WERI-Rb-1 (cell line): ENCODE results near the gene FOXN3.

Experiments used
- DNase-seq: peaks from one replicate; pipeline ENCODE4 v3.0.0-alpha.2; 2020
- H3K27ac ChIP-seq: fragments of 250-450 bp; sonication (Bioruptor Pico); 2 replicates; pipeline ENCODE4 v1.5.1; 2020; ENCODE audit warnings: mild to moderate bottlenecking, moderate library complexity
- H3K27me3 ChIP-seq: fragments of 250-450 bp; sonication (Bioruptor Pico); 2 replicates; pipeline ENCODE4 v1.5.1; 2021; ENCODE audit warnings: mild to moderate bottlenecking, low read depth, moderate library complexity; ENCODE audit not compliant: insufficient read depth, severe bottlenecking
- H3K36me3 ChIP-seq: fragments of 250-450 bp; sonication (Bioruptor Pico); 2 replicates; pipeline ENCODE4 v1.5.1; 2020; ENCODE audit warnings: mild to moderate bottlenecking, moderate library complexity
- H3K4me3 ChIP-seq: 2 replicates; pipeline ENCODE4 v1.5.1; 2011; ENCODE audit warnings: low read depth, mild to moderate bottlenecking, control low read depth, low read length
- H3K9me3 ChIP-seq: fragments of 250-450 bp; sonication (Bioruptor Pico); 2 replicates; pipeline ENCODE4 v1.5.1; 2021; ENCODE audit warnings: mild to moderate bottlenecking, moderate library complexity; ENCODE audit not compliant: severe bottlenecking
- CTCF ChIP-seq: IDR thresholded peaks from 2 replicates; pipeline ENCODE4 v1.5.1; 2011; ENCODE audit warnings: low read depth, mild to moderate bottlenecking, control low read depth, inconsistent platforms, low read length

Gene FOXN3

DNA sequence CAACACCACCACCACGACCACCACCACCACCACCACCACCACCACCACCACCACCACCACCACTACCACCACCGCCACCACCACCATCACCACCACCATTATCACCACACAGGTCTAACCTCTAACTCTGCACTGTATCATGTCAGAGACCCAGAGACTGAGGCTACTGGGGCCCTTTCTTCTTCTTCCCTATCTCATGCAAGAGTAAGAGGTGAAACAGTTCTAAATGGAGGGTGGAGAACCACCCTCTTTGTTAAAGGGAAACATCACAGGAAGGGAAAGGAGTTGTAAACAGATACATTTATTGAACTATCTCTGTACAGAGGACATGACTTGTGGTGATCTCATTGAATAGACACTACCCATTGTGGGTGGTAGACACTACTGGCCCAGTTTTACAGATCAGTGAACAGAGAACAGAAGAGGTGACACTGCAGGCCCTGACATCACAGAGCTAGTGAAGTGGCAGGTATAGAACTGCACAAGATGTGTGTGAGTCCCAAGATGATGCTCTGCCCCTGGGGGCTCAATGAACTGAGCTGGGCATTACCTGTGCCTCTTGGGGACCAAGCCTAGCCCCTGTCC is 91.6 kb downstream of the FOXN3 start:
- Histone ChIP-seq H3K4me3 (no peak overlapping the region), H3K27me3 (no peaks in the 10 kb centered on the region), H3K36me3 (no peaks in the 10 kb centered on the region), H3K27ac (no peak overlapping the region), H3K9me3 (no peaks in the 10 kb centered on the region)
- no peak for TF ChIP-seq CTCF
- DNase-seq = no peak

DNA sequence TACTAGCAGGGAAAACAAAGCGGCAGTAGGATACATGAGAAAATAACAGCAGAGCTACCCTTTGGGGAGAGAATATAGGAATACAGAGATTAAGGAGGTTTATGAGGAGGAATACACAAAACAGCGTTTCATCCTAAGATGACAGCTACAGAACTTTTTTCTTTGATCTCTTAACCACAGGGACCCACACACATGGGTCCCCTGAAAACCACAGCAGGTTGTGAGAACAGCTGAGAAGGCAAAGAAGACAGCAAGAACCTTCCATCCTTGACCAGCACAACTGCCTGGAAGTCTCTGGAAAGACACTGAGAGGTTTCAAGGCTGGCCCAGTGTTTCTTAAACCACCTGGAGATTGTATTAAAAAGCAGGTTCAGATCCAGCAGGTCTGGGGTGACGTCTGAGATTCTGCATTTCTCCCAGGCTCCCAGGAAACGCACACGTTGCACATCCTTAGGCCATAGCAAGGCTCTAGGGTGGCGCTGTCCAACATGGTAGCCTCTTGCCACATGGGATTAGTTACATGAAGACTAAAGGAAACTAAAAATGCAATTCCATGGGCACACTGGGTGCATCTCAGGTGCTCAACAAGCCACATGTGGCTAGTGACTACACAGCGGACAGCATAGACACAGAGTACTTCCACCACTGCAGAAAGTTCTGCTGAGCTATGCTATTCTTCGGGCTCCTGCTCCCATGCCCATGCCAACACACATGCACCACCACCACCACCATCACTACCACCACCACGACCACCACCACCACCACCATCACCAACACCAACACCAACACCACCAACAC is 92.3 kb downstream of the FOXN3 start:
- Histone ChIP-seq H3K27ac (no peak overlapping the region), H3K4me3 (no peak overlapping the region), H3K27me3 (no peaks in the 10 kb centered on the region), H3K9me3 (no peaks in the 10 kb centered on the region), H3K36me3 (no peaks in the 10 kb centered on the region)
- no peak for DNase-seq
- TF ChIP-seq CTCF = no peak

- Histone ChIP-seq H3K4me3 (no peak overlapping the region), H3K27me3 (no peaks in the 10 kb centered on the region), H3K9me3 (peaks cover 10% of the 10 kb centered on the region), H3K36me3 (no peaks in the 10 kb centered on the region), H3K27ac (no peak overlapping the region)
- no peak for DNase-seq
- no peak for TF ChIP-seq CTCF
Measured at GRCh38 chr14:89320381-89321000, 96.5 kb downstream of the FOXN3 start.

DNA sequence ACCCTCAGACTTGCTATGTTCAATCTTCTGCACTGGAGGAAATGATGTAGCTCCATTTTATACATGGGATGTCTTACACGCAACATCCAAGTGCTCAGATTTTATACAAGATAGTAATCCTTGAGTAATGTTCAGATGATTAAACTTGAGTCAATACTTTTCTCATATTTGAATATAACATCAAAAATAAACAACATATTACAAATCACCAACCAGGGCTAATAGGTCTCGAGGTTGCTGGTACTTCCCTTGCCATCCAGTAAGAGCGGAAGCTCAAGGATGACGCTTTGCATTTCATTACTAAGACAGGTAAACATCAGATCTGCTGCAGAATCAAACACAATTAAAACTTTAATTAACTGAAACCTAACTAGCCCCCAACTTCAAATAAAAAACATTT is 97.3 kb downstream of the FOXN3 start:
- no peak for DNase-seq
- Histone ChIP-seq H3K27ac (no peak overlapping the region), H3K9me3 (peaks cover 10% of the 10 kb centered on the region), H3K36me3 (no peaks in the 10 kb centered on the region), H3K27me3 (no peaks in the 10 kb centered on the region), H3K4me3 (no peak overlapping the region)
- no peak for TF ChIP-seq CTCF

DNA sequence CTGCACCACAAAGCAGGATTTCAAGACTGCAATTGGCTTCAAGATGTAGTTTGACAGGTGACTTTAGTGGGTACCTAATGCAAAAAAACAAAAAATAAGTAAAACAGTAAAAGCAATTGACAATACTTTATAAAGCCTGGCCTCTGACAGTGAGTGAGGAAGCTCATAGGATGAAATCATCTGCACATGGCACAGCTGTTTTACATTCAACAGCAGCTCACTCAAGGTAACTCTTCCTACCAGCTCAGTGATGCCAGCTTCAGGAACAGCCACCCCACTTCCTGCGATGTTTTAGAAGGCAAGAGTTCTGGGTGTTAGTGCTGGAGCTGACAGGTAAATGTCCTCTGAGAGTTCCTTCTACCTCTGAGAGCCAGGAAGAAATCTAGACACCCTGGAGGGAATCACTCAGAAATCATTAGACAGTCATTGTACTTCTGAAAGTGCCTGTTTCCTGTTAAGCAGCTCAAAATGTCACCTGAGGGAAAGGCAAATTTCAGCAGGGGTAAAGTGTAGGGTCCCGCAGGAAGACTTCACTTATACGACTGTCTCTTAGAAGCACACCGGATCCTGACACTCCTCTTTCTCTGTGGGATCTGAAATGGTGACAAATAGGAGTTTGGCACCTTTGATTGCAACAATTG is 99.9 kb downstream of the FOXN3 start:
- no peaks in the 10 kb centered on the region for H3K27me3 ChIP-seq
- no peaks in the 10 kb centered on the region for H3K36me3 ChIP-seq
- H3K27ac ChIP-seq = no peak overlapping the region
- peaks cover 10% of the 10 kb centered on the region for H3K9me3 ChIP-seq
- H3K4me3 ChIP-seq = no peak overlapping the region
- TF ChIP-seq CTCF = no peak
- no peak for DNase-seq
